H1 (cell line): ENCODE results near the gene MAGI2. TPM values are rescaled to one million over a fixed set of nuclear protein-coding genes. Genes with fewer than 3 reads are reported as not detected.

Experiments used
- ATF2 ChIP-seq: IDR thresholded peaks from 2 replicates; pipeline ENCODE4 v1.6.1; 2012; ENCODE audit warnings: low read length, inconsistent platforms
- HDAC2 ChIP-seq, 2 experiments: fragments of 300-600 bp in 1 of 2; sonication (generic) in 1 of 2; IDR thresholded peaks; 2 replicates each; pipeline ENCODE4 v1.6.1; 2011 to 2012; ENCODE audit warnings: low read depth in 2 of 2, low read length in 2 of 2, mild to moderate bottlenecking in 2 of 2, moderate library complexity in 2 of 2, borderline replicate concordance in 1 of 2, inconsistent platforms in 1 of 2
- KDM1A ChIP-seq: fragments of 200-600, 300-600 bp; sonication (generic); IDR thresholded peaks from 2 replicates; pipeline ENCODE4 v1.7.1; 2016; ENCODE audit warnings: mild to moderate bottlenecking, low read length, borderline replicate concordance
- SIRT6 ChIP-seq: IDR thresholded peaks from one replicate; pipeline ENCODE4 v1.7.1; 2012; ENCODE audit warnings: low read length, inconsistent platforms
- polyA plus RNA-seq, 7 experiments: library from polyadenylated mRNA; depleted of rRNA in 3 of 7; stranded (reverse) in 5 of 7; unstranded in 2 of 7; fragments of >200 nt in 5 of 7; fragments of 200-250 nt in 2 of 7; gene quantifications; 1 replicate in 5 of 7; 2 replicates in 1 of 7; 4 replicates in 1 of 7; pipeline versions ENCODE4 v1.2.1 to v1.2.3, GENCODE V29; 2011 to 2013; ENCODE audit warnings: missing spikeins in 2 of 7, mixed read lengths in 2 of 7
- total RNA-seq: library from RNA; stranded (reverse); fragmentation: NEBNext Ultra II Directional; extraction: Animal tissue kit (Norgen Biotek cat#: 25700); gene quantifications from 2 replicates; pipeline ENCODE4 v1.2.1, GENCODE V29; 2021

Gene MAGI2
- total and polyA plus RNA-seq, 2 of the 8 experiments (the other 6 are each of a cell fraction or from before 2014, with no cell fraction given), result 6.0 to 27.3 TPM

DNA sequence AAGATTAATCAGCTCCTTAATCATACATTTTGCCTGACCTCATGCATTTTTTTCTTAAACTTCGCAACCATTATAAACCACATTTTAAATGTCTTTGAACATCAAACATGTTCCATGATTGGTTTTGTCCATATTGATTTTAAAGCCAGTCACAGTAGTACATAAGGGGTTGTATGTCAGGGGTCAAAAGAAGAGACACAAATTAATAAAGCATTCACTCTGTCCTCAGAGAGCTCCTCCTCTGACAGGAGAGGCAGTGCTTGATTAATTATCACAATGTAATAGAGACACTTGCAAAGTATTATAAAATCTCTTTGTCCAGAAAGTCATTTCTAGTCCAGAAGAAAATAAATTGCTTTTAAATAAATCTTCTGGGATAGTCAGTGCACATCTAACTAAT lies 195.5 kb downstream of the MAGI2 start (continued):
- no peak for TF ChIP-seq ATF2
- TF ChIP-seq KDM1A, result no peak
- no peak for TF ChIP-seq HDAC2 (IDR thresholded peaks at IDR 0.05; ENCODE audit: borderline replicate concordance in 1 of 2, low read depth in 2 of 2, low read length in 2 of 2)
- TF ChIP-seq SIRT6, result no peak
